IPS DF 19.7 (cell line): ENCODE data around the gene DHX58.

Experiments used
- DNase-seq: peaks from one replicate; pipeline ENCODE4 v3.0.0-alpha.2; 2013; ENCODE audit warnings: low read depth, low spot score

DHX58 gene

GRCh38 chr17:42055496-42055895 lies 57.0 kb downstream of the DHX58 start:
- no peak for DNase-seq

DNA sequence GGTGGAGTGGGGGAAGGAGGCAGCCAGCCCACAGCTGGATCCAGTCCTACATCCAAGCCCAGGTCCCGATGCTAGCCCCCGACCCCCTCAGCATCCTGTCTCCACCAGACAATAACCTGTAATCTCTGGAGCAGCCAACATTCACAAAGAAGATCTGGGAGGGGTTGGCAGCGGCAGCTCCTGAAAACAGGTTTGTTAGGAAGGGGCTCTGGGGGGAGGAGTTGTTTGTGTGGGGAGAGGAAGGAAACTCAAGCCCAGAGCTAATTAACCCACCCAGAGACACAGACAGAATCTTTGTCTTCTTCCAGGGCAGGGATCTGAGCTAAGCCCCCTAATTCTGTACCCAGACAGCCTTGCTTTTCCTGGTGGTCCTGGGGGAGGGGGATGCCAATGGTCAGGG lies 57.5 kb downstream of the DHX58 start:
- DNase-seq, result no peak

GRCh38 chr17:42053731-42054500 lies 58.6 kb downstream of the DHX58 start:
- no peak for DNase-seq

DNA sequence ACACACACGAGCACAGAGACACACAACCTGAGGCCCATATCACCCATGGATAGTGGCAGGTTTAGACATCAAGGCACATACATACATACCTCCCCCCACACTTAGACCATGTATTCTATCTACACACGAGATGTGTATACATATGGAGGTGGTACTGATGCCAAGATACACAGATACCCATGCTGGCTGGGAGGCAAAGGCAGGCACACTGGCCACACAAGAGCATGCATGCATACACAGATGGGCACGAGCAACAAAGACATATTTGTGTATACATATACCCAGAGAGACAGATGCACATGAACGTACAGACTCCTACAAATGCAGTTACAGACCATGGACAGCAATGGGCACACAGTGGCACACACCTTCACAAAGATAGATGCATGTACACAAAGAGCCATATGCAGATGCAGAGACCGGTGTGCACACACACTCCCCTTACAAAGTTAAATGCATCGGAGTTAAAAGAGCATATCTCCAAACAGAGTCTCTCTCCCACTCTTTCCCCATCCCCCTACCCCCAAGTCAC lies 60.1 kb downstream of the DHX58 start:
- no peak for DNase-seq

DNA sequence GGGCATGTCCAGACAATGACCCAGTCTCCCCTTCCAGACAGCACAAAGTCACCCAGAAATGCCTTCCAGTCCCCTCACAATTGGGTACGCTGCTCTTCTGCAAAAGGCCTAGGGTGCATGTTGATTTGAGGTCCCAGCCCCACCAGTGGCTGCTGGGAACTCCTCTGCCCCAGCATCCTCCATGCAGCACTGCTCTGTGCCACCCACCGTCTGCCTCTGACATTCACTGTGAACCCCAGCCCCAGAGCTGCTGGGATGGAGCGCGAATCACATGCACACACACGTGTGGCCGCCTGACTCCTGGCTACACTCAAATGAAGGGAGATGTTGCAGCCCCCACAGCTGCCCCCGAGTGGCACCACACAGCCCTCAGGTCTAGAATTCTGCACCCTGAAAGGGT lies 60.9 kb downstream of the DHX58 start:
- no peak for DNase-seq
